ENCODE results near the gene TES.

DNA sequence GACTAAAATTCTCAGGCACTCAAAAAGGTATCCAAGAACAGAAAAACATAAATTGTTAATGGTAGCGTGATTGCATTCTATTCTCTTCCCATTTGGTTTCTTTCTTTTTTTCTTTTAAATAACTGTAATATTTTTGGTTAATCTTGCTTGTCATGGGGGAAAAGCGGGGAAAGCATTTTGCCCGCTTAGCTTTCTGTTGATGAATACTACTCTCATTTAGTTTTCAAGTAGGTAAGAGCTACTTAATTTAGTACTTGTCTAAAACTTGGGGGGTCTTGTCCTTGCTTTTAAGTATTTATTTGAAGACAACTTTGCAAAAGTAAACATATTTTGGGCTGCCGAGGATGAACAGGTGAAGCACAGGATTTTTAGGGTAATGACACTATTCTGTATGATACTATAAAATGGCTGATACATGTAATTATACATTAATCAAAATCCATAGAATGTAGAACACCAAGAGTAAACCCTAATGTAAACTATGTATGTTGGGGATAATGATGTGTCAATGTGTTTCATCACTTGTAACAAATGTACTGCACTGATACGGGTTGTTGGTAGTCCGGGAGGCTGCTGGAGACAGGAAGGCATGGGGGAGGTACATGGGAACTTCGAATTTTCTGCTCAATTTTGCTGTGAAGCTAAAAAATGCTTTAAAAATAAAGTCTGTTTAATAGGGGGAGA is 1.7 kb downstream of the TES start:
- TF ChIP-seq POLR2AphosphoS5 (IDR thresholded peaks at IDR 0.05; ENCODE audit: low read depth, low read length) (no peak), TAF1 (IDR thresholded peaks at IDR 0.05; ENCODE audit: borderline replicate concordance, insufficient read depth, low read length) (no peak), FOXP2 (optimal IDR thresholded peaks at IDR 0.05; ENCODE audit: borderline replicate concordance, extremely low read depth, extremely low read length, insufficient read depth) (no peak), SIN3A (IDR thresholded peaks at IDR 0.05; ENCODE audit: borderline replicate concordance, insufficient read depth, low read length) (no peak)
- TF ChIP-seq, protein P1, sequence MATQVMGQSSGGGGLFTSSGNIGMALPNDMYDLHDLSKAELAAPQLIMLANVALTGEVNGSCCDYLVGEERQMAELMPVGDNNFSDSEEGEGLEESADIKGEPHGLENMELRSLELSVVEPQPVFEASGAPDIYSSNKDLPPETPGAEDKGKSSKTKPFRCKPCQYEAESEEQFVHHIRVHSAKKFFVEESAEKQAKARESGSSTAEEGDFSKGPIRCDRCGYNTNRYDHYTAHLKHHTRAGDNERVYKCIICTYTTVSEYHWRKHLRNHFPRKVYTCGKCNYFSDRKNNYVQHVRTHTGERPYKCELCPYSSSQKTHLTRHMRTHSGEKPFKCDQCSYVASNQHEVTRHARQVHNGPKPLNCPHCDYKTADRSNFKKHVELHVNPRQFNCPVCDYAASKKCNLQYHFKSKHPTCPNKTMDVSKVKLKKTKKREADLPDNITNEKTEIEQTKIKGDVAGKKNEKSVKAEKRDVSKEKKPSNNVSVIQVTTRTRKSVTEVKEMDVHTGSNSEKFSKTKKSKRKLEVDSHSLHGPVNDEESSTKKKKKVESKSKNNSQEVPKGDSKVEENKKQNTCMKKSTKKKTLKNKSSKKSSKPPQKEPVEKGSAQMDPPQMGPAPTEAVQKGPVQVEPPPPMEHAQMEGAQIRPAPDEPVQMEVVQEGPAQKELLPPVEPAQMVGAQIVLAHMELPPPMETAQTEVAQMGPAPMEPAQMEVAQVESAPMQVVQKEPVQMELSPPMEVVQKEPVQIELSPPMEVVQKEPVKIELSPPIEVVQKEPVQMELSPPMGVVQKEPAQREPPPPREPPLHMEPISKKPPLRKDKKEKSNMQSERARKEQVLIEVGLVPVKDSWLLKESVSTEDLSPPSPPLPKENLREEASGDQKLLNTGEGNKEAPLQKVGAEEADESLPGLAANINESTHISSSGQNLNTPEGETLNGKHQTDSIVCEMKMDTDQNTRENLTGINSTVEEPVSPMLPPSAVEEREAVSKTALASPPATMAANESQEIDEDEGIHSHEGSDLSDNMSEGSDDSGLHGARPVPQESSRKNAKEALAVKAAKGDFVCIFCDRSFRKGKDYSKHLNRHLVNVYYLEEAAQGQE (IDR thresholded peaks at IDR 0.05; ENCODE audit: insufficient read depth in 1 of 2, low read depth in 2 of 2, low read length in 2 of 2), result no peak
